HepG2 (cell line): Measurements from ENCODE around the gene TNFRSF18. TPM values are rescaled to one million over a fixed set of nuclear protein-coding genes. Genes with fewer than 3 reads are reported as not detected.
A peak's percentile ranks its signal among the peaks of the same experiment; 100 is the strongest.

Experiments
- ARID3A ChIP-seq: IDR thresholded peaks from 2 replicates; pipeline ENCODE4 v1.6.1; 2012; ENCODE audit warnings: low read depth, low read length, improper control_type of control experiment
- ARNTL ChIP-seq: sonication (generic); formaldehyde crosslinking; IDR thresholded peaks from 2 replicates; pipeline ENCODE4 v1.4.0; 2020; ENCODE audit warnings: mild to moderate bottlenecking, missing genetic modification reagents
- ATF2 ChIP-seq: sonication (generic); formaldehyde crosslinking; IDR thresholded peaks from 2 replicates; pipeline ENCODE4 v1.4.0; 2020; ENCODE audit warnings: missing genetic modification reagents
- ATRX ChIP-seq: sonication (generic); formaldehyde crosslinking; IDR thresholded peaks from 2 replicates; pipeline ENCODE4 v1.4.0; 2020; ENCODE audit warnings: missing genetic modification reagents, borderline replicate concordance
- CTCF ChIP-seq: sonication (generic); formaldehyde crosslinking; IDR thresholded peaks from 2 replicates; pipeline ENCODE4 v1.5.0; 2020; ENCODE audit warnings: mild to moderate bottlenecking, missing genetic modification reagents, moderate library complexity
- E2F5 ChIP-seq: sonication (generic); formaldehyde crosslinking; conservative IDR thresholded peaks from 2 replicates; pipeline ENCODE4 v1.4.0; 2020; ENCODE audit warnings: missing genetic modification reagents
- FOXJ3 ChIP-seq: sonication (generic); formaldehyde crosslinking; IDR thresholded peaks from 2 replicates; pipeline ENCODE4 v1.4.0; 2020; ENCODE audit warnings: missing genetic modification reagents, mild to moderate bottlenecking, borderline replicate concordance
- GPN1 ChIP-seq: sonication (generic); formaldehyde crosslinking; IDR thresholded peaks from 2 replicates; pipeline ENCODE4 v1.5.1; 2020; ENCODE audit warnings: missing genetic modification reagents, borderline replicate concordance
- MXD4 ChIP-seq: IDR thresholded peaks from 2 replicates; pipeline ENCODE4 v1.6.1; 2016; ENCODE audit warnings: mild to moderate bottlenecking, missing biosample characterization, missing genetic modification reagents
- NCOA1 ChIP-seq: sonication (generic); formaldehyde crosslinking; IDR thresholded peaks from 2 replicates; pipeline ENCODE4 v1.9.0; 2021; ENCODE audit warnings: missing genetic modification reagents
- NKX3-1 ChIP-seq: sonication (generic); formaldehyde crosslinking; IDR thresholded peaks from 2 replicates; pipeline ENCODE4 v1.5.0; 2020; ENCODE audit warnings: missing genetic modification reagents
- NONO ChIP-seq, 2 experiments: fragments of 450-650 bp in 1 of 2; sonication (generic) in 1 of 2; formaldehyde crosslinking in 1 of 2; IDR thresholded peaks in 1 of 2; conservative IDR thresholded peaks in 1 of 2; 2 replicates each; pipeline versions ENCODE4 v1.6.1 to v1.8.0; 2017 to 2022; ENCODE audit warnings: mild to moderate bottlenecking in 1 of 2, missing genetic modification reagents in 1 of 2, moderate library complexity in 1 of 2
- SMAD9 ChIP-seq: sonication (generic); formaldehyde crosslinking; IDR thresholded peaks from 2 replicates; pipeline ENCODE4 v1.5.1; 2020; ENCODE audit warnings: mild to moderate bottlenecking, missing genetic modification reagents
- ZKSCAN8 ChIP-seq: IDR thresholded peaks from 2 replicates; pipeline ENCODE4 v1.6.1; 2016; ENCODE audit warnings: borderline replicate concordance, missing genetic modification reagents, missing compliant biosample characterization
- ZNF121 ChIP-seq: sonication (generic); formaldehyde crosslinking; IDR thresholded peaks from 2 replicates; pipeline ENCODE4 v1.5.0; 2020; ENCODE audit warnings: mild to moderate bottlenecking, missing genetic modification reagents
- ZNF430 ChIP-seq: sonication (generic); formaldehyde crosslinking; IDR thresholded peaks from 2 replicates; pipeline ENCODE4 v1.9.0; 2021; ENCODE audit warnings: mild to moderate bottlenecking, missing genetic modification reagents
- ZNF510 ChIP-seq: sonication (generic); formaldehyde crosslinking; IDR thresholded peaks from 2 replicates; pipeline ENCODE4 v1.4.0; 2020; ENCODE audit warnings: low read depth, mild to moderate bottlenecking, missing genetic modification reagents
- ZNF629 ChIP-seq: sonication (generic); formaldehyde crosslinking; conservative IDR thresholded peaks from 2 replicates; pipeline ENCODE4 v1.5.0; 2020; ENCODE audit warnings: missing genetic modification reagents
- ZNF678 ChIP-seq: sonication (generic); formaldehyde crosslinking; IDR thresholded peaks from 2 replicates; pipeline ENCODE4 v1.4.0; 2020; ENCODE audit warnings: mild to moderate bottlenecking, missing genetic modification reagents
- ZNF781 ChIP-seq: sonication (generic); formaldehyde crosslinking; IDR thresholded peaks from 2 replicates; pipeline ENCODE4 v1.5.1; 2020; ENCODE audit warnings: borderline replicate concordance, mild to moderate bottlenecking, missing genetic modification reagents; ENCODE audit errors: not compliant biosample characterization
- polyA plus RNA-seq, 8 experiments: library from polyadenylated mRNA; depleted of rRNA in 3 of 8; stranded (reverse) in 7 of 8; unstranded in 1 of 8; fragments of >200 nt; fragmentation: Illumina TruSeq in 4 of 8; extraction: Trizol in 4 of 8; gene quantifications; 2 replicates each; pipeline versions ENCODE4 v1.2.1 to v1.2.3, GENCODE V29; 2011 to 2016; ENCODE audit warnings: low read depth in 4 of 8, missing spikeins in 1 of 8, mixed read lengths in 1 of 8; ENCODE audit not compliant: insufficient read depth in 1 of 8
- total RNA-seq, 5 experiments: library from RNA; depleted of rRNA; stranded (reverse); fragments of >200 nt; fragmentation: Illumina TruSeq; extraction: Trizol; gene quantifications; 2 replicates each; pipeline ENCODE4 v1.2.3, GENCODE V29; 2016; ENCODE audit warnings: low read depth in 1 of 5
- TF ChIP-seq, protein P1 (sequence below): sonication (generic); formaldehyde crosslinking; IDR thresholded peaks from 2 replicates; pipeline ENCODE4 v1.4.0; 2020; ENCODE audit warnings: missing genetic modification reagents

Gene TNFRSF18
- total and polyA plus RNA-seq, 2 of the 13 experiments (the other 11 are each of a cell fraction or from before 2014, with no cell fraction given): not detected

DNA sequence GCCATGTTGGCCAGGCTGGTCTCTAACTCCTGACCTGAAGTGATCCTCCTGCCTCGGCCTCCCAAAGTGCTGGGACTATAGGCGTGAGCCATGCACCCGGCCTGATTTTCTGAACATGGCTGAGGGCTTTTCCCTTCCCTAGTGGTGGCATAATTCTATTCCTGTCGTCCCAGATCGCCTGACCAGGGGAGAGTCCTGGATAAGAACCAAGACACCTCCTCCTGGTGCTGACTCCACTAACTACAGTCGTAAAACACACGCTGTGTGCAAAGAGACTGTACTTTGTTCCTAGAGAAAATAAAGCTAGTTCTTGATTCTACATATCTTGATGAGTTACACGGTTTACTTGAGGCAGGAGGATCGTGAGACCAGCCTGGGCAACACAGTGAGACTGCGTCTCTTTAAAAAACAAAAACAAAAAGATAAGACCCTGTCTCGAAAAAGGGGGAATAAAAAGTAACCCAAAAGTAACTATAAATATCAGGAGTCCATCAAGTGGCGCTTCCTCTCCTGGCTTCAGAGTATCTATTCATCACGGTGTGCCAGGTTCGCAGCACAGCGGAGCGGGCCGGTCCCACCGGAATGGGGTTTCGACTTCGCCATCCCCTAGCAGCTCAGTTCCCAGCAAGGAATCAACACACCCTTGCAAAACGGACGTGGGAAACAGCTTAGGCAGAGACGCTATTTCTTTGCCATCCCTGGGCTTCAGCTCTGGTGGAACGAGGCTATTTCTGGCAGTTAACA lies 24.4 kb upstream of the TNFRSF18 start (continued):
- TF ChIP-seq, protein P1, sequence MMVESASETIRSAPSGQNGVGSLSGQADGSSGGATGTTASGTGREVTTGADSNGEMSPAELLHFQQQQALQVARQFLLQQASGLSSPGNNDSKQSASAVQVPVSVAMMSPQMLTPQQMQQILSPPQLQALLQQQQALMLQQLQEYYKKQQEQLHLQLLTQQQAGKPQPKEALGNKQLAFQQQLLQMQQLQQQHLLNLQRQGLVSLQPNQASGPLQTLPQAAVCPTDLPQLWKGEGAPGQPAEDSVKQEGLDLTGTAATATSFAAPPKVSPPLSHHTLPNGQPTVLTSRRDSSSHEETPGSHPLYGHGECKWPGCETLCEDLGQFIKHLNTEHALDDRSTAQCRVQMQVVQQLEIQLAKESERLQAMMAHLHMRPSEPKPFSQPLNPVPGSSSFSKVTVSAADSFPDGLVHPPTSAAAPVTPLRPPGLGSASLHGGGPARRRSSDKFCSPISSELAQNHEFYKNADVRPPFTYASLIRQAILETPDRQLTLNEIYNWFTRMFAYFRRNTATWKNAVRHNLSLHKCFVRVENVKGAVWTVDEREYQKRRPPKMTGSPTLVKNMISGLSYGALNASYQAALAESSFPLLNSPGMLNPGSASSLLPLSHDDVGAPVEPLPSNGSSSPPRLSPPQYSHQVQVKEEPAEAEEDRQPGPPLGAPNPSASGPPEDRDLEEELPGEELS (CRISPR knock-in tag): no peak
- TF ChIP-seq SMAD9 (peak; percentile 34; the same call in 1 of the 2 replicates), FOXJ3 (peak; percentile 56; the same call in 1 of the 2 replicates), GPN1 (CRISPR knock-in tag) (no peak), ZNF781 (CRISPR knock-in tag) (peak; percentile 19), ATRX (CRISPR knock-in tag) (no peak), NONO (IDR thresholded peaks at IDR 0.05) (no peak), NONO (CRISPR knock-in tag; conservative IDR thresholded peaks at IDR 0.05) (no peak; the same call in 1 of the 2 replicates), MXD4 (no peak), ZNF510 (CRISPR knock-in tag) (0 out of 2 replicates have a peak, but pooled peaks have one; percentile 34), ARID3A (no peak), ZNF629 (CRISPR knock-in tag) (no peak), NCOA1 (CRISPR knock-in tag) (no peak), E2F5 (CRISPR knock-in tag) (no peak), ZNF430 (CRISPR knock-in tag) (no peak), ZNF121 (no peak), ZNF678 (CRISPR knock-in tag) (0 out of 2 replicates have a peak, but pooled peaks have one; percentile 27), CTCF (CRISPR knock-in tag) (peak; percentile 45), ZKSCAN8 (CRISPR knock-in tag) (no peak), ATF2 (CRISPR knock-in tag) (no peak), ARNTL (CRISPR knock-in tag) (peak; percentile 10; the same call in 1 of the 2 replicates), NKX3-1 (CRISPR knock-in tag) (no peak)
